K562 (cell line): ENCODE measurements around the gene KIF3A. TPM values are rescaled to one million over a fixed set of nuclear protein-coding genes. Genes with fewer than 3 reads are reported as not detected.

ENCODE experiments used
- ATAC-seq: fragments of 200-7000 bp; cut with Tn5 transposase; 3 replicates; pipeline ENCODE4 v1.9.1; 2020; ENCODE audit warnings: moderate library complexity
- BruUV-seq: library from RNA; stranded (reverse); fragments of 400-500 nt; replicated peaks from 2 replicates; lab custom pipeline; 2021; lab: Mats Ljungman, UMichigan
- CTCF ChIA-PET: fragments of 300-600 bp; formaldehyde crosslinking; extraction: SDS; loops from one replicate; lab custom pipeline; 2021; ENCODE audit warnings: low intra/inter-chr PET ratio; lab: Yijun Ruan, JAX
- POLR2A ChIA-PET: fragments of 300-600, 350-650 bp; sonication (Branson Sonifier 250); formaldehyde crosslinking; extraction: SDS; loops from one replicate; lab custom pipeline; 2021; ENCODE audit warnings: antibody characterized with exemption, inconsistent platforms; lab: Yijun Ruan, JAX
- DNase-seq, 4 experiments: peaks; one replicate each; pipeline versions ENCODE4 v3.0.0 to v3.0.0-alpha.2; 2011 to 2018; ENCODE audit warnings: low spot score in 3 of 4, mixed read lengths in 3 of 4; ENCODE audit errors: extremely low read depth in 1 of 4
- FAIRE-seq: peaks from 2 replicates; lab custom pipeline; 2011; peaks lifted over from hg19 to GRCh38; lab: Jason Lieb, UNC
- H2AFZ ChIP-seq: 2 replicates; pipeline ENCODE4 v1.6.0; 2011; ENCODE audit warnings: low read depth, low read length, control low read depth, inconsistent platforms
- H3K27ac ChIP-seq: fragments of 200-600 bp; 3 replicates; pipeline ENCODE4 v1.8.0; 2011; ENCODE audit warnings: low read depth, mild to moderate bottlenecking, control low read depth, inconsistent platforms, low read length, moderate library complexity, mixed read lengths; ENCODE audit errors: extremely low read depth
- H3K27me3 ChIP-seq, 2 experiments: fragments of 300-600 bp in 1 of 2; 2 replicates in 1 of 2; 3 replicates in 1 of 2; pipeline versions ENCODE4 v1.6.0 to v1.8.0; 2011; ENCODE audit warnings: inconsistent platforms in 2 of 2, low read length in 2 of 2, mild to moderate bottlenecking in 1 of 2, mixed read lengths in 1 of 2, moderate library complexity in 1 of 2; ENCODE audit not compliant: control insufficient read depth in 2 of 2, insufficient read depth in 2 of 2
- H3K36me3 ChIP-seq: fragments of 300-600 bp; 3 replicates; pipeline ENCODE4 v1.8.0; 2011; ENCODE audit warnings: mild to moderate bottlenecking, low read length, inconsistent platforms; ENCODE audit not compliant: control insufficient read depth, insufficient read depth
- H3K4me1 ChIP-seq, 2 experiments: fragments of 200-600 bp in 1 of 2; replicated peaks in 1 of 2; 2 replicates in 1 of 2; 3 replicates in 1 of 2; pipeline versions ENCODE4 v1.5.1 to v1.8.0; 2011; ENCODE audit warnings: inconsistent platforms in 2 of 2, low read length in 2 of 2, mild to moderate bottlenecking in 1 of 2, mixed read lengths in 1 of 2, moderate library complexity in 1 of 2; ENCODE audit not compliant: control insufficient read depth in 2 of 2, insufficient read depth in 2 of 2
- H3K4me2 ChIP-seq: 2 replicates; pipeline ENCODE4 v1.6.1; 2011; ENCODE audit warnings: low read length, control low read depth, inconsistent platforms, mixed read lengths; ENCODE audit not compliant: insufficient read depth
- H3K4me3 ChIP-seq: fragments of 200-600 bp; sonication (generic), shearing (Covaris generic); 2 replicates; pipeline ENCODE4 v1.5.1; 2016; ENCODE audit warnings: control low read depth, inconsistent platforms
- H3K79me2 ChIP-seq: fragments of 200-600 bp; 3 replicates; pipeline ENCODE4 v1.8.0; 2011; ENCODE audit warnings: low read length, inconsistent platforms; ENCODE audit not compliant: control insufficient read depth, insufficient read depth
- H3K9ac ChIP-seq, 2 experiments: 2 replicates each; pipeline versions ENCODE4 v1.6.0 to v1.6.1; 2011; ENCODE audit warnings: low read depth in 2 of 2, low read length in 2 of 2, control low read depth in 1 of 2, inconsistent platforms in 1 of 2, mild to moderate bottlenecking in 1 of 2, mixed read lengths in 1 of 2; ENCODE audit not compliant: insufficient read depth in 1 of 2
- H3K9me1 ChIP-seq: one replicate; pipeline ENCODE4 v1.6.0; 2011; ENCODE audit warnings: inconsistent platforms, mild to moderate bottlenecking, low read length, moderate library complexity; ENCODE audit not compliant: control insufficient read depth, insufficient read depth
- H3K9me3 ChIP-seq: replicated peaks from 2 replicates; pipeline ENCODE4 v1.5.1; 2011; ENCODE audit warnings: low read depth, low read length, inconsistent platforms; ENCODE audit not compliant: control insufficient read depth, insufficient read depth
- H4K20me1 ChIP-seq: replicated peaks from 2 replicates; pipeline ENCODE4 v1.6.1; 2011; ENCODE audit warnings: low read length, inconsistent platforms, mixed read lengths; ENCODE audit not compliant: control insufficient read depth, insufficient read depth
- ARNT ChIP-seq, 2 experiments: fragments of 450-650 bp; IDR thresholded peaks; 2 replicates each; pipeline ENCODE4 v1.6.1; 2016; ENCODE audit warnings: mild to moderate bottlenecking in 1 of 2
- CUX1 ChIP-seq: fragments of 200-800 bp; sonication (Bioruptor generic); IDR thresholded peaks from 2 replicates; pipeline ENCODE4 v1.6.1; 2016; ENCODE audit warnings: missing genetic modification characterization, missing compliant biosample characterization
- DIDO1 ChIP-seq: fragments of 450-650 bp; IDR thresholded peaks from 2 replicates; pipeline ENCODE4 v1.6.1; 2016; ENCODE audit warnings: low read depth, missing biosample characterization, missing genetic modification characterization
- ERF ChIP-seq: fragments of 450-650 bp; formaldehyde crosslinking; IDR thresholded peaks from 2 replicates; pipeline ENCODE4 v1.4.0; 2020; ENCODE audit warnings: mild to moderate bottlenecking, mixed read lengths
- HCFC1 ChIP-seq: IDR thresholded peaks from 2 replicates; pipeline ENCODE4 v1.6.1; 2012; ENCODE audit warnings: low read depth, low read length, improper control_type of control experiment
- HDAC2 ChIP-seq: fragments of 450-650 bp; IDR thresholded peaks from 2 replicates; pipeline ENCODE4 v1.6.1; 2016; ENCODE audit warnings: mild to moderate bottlenecking
- KAT7 ChIP-seq: sonication (generic); formaldehyde crosslinking; IDR thresholded peaks from 2 replicates; pipeline ENCODE4 v1.8.0; 2022; ENCODE audit warnings: missing genetic modification reagents, mild to moderate bottlenecking, borderline replicate concordance
- NR4A1 ChIP-seq, 2 experiments: fragments of 250-450 bp in 1 of 2; fragments of 450-650 bp in 1 of 2; sonication (Bioruptor Pico) in 1 of 2; IDR thresholded peaks; 2 replicates each; pipeline versions ENCODE4 v1.4.0 to v1.6.1; 2016 to 2020; ENCODE audit warnings: mild to moderate bottlenecking in 2 of 2, missing compliant biosample characterization in 1 of 2, missing genetic modification characterization in 1 of 2, moderate library complexity in 1 of 2
- ZNF197 ChIP-seq: fragments of 200-800 bp; sonication (Bioruptor generic); IDR thresholded peaks from 2 replicates; pipeline ENCODE4 v1.6.1; 2016; ENCODE audit warnings: low read depth, missing genetic modification characterization, missing compliant biosample characterization
- ZNF449 ChIP-seq: fragments of 250-450 bp; sonication (Bioruptor Pico); IDR thresholded peaks from 2 replicates; pipeline ENCODE4 v1.8.0; 2022; ENCODE audit warnings: moderate library complexity, mild to moderate bottlenecking, inconsistent platforms
- ZNF707 ChIP-seq: fragments of 250-450 bp; sonication (Bioruptor Pico); conservative IDR thresholded peaks from 2 replicates; pipeline ENCODE4 v1.8.0; 2022; ENCODE audit warnings: inconsistent platforms, mild to moderate bottlenecking, moderate library complexity
- WGBS: fragments of 100-300 bp; shearing (Covaris generic); methylation state at CpG from one replicate; pipeline ENCODE4 v1.1.6; 2016; ENCODE audit warnings: low coverage, mixed read lengths; ENCODE audit not compliant: insufficient coverage; ENCODE audit errors: missing lambda C conversion rate; 5-methylcytosine and 5-hydroxymethylcytosine counted together
- in situ Hi-C: fragments of 300-500 bp; cut with MboI; formaldehyde crosslinking; loops from 4 replicates; pipeline ENCODE4 v1.15.0; 2018; ENCODE audit warnings: inconsistent platforms, mixed read lengths
- intact Hi-C: fragments of 100-400 bp; cut with micrococcal nuclease; formaldehyde crosslinking; loops from 2 replicates; pipeline ENCODE4 v1.14.2; 2022
- polyA plus RNA-seq, 8 experiments: library from polyadenylated mRNA; depleted of rRNA in 4 of 8; stranded (reverse) in 5 of 8; unstranded in 3 of 8; fragments of >200 nt; fragmentation: Nextera tagmentation in 2 of 8; fragmentation: Illumina TruSeq in 1 of 8; extraction: Ambion mirVana in 2 of 8; extraction: Trizol in 1 of 8; gene quantifications; 2 replicates each; pipeline versions ENCODE4 v1.2.1 to v1.2.3, GENCODE V29; 2011 to 2014; ENCODE audit warnings: inconsistent platforms in 1 of 8, missing spikeins in 1 of 8
- total RNA-seq, 7 experiments: library from RNA; depleted of rRNA in 6 of 7; stranded (reverse); fragments of >200 nt in 6 of 7; fragmentation: Illumina TruSeq in 2 of 7; extraction: Trizol in 2 of 7; gene quantifications; 2 replicates each; pipeline versions ENCODE4 v1.2.1 to v1.2.3, GENCODE V29; 2011 to 2021; ENCODE audit warnings: low replicate concordance in 1 of 7
- TF ChIP-seq, protein P1 (sequence below): fragments of 450-650 bp; IDR thresholded peaks from 2 replicates; pipeline ENCODE4 v1.6.1; 2016; ENCODE audit warnings: antibody characterized with exemption

Gene KIF3A
- total and polyA plus RNA-seq, 9 of the 15 experiments (the other 6 are each of a cell fraction or from before 2014, with no cell fraction given) = 1.5 to 7.8 (median 6.0) TPM

GRCh38 chr5:132763181-132764036 lies 26.1 kb upstream of the KIF3A start:
- H3K9me1 ChIP-seq = no peaks in the 10 kb centered on the region
- peaks cover 96% of the 10 kb centered on the region; the same call in 2 of the 3 replicates for H3K36me3 ChIP-seq
- H3K4me1 ChIP-seq = peaks cover under 1 to 16% of the 10 kb centered on the region in 2 experiments; a peak in 3 of 5 replicates
- no peaks in the 10 kb centered on the region for H3K27me3 ChIP-seq
- no peak overlapping the region for H3K4me3 ChIP-seq
- intact Hi-C loops (no loop called here), in situ Hi-C loops (no loop called here)
- DNase-seq (no peak), ATAC-seq (no peak), FAIRE-seq (no peak)
- H3K9ac ChIP-seq = no peak overlapping the region
- no TSS peak for BruUV-seq
- ChIA-PET POLR2A (interaction anchor here (1.1 to 2.3 kb wide), 6 partner anchors 8 to 26 kb away, joined by 4 to 8 read pairs (median 5); partner anchors contain the start of gene KIF3A), CTCF (interaction anchor here (0.7 kb wide), 1 partner anchor 97 kb away, joined by 3 read pairs; no protein-coding TSS in a partner anchor)
- peaks cover 21% of the 10 kb centered on the region for H3K79me2 ChIP-seq
- peaks cover 7% of the 10 kb centered on the region; the same call in 1 of the 2 replicates for H4K20me1 ChIP-seq
- H2AFZ ChIP-seq = no peak overlapping the region
- 92% methylated on average over 17 of the region's 17 CpGs for WGBS
- no peak overlapping the region for H3K27ac ChIP-seq
- no peak overlapping the region for H3K4me2 ChIP-seq
- H3K9me3 ChIP-seq = no peaks in the 10 kb centered on the region
- TF ChIP-seq ZNF707 (CRISPR knock-in tag) = no peak
- TF ChIP-seq ZNF449 (CRISPR knock-in tag) = no peak
- TF ChIP-seq, protein P1, sequence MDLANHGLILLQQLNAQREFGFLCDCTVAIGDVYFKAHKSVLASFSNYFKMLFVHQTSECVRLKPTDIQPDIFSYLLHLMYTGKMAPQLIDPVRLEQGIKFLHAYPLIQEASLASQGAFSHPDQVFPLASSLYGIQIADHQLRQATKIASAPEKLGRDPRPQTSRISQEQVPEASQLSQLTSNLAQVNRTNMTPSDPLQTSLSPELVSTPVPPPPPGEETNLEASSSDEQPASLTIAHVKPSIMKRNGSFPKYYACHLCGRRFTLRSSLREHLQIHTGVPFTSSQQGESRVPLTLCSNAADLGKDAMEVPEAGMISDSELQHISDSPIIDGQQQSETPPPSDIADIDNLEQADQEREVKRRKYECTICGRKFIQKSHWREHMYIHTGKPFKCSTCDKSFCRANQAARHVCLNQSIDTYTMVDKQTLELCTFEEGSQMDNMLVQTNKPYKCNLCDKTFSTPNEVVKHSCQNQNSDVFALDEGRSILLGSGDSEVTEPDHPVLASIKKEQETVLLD = no peak
- no peak for TF ChIP-seq KAT7 (CRISPR knock-in tag)
- TF ChIP-seq ARNT (IDR thresholded peaks at IDR 0.05) = no peak
- no peak for TF ChIP-seq ERF (CRISPR knock-in tag)
- no peak for TF ChIP-seq HDAC2
- no peak for TF ChIP-seq HCFC1
- no peak for TF ChIP-seq ZNF197 (CRISPR knock-in tag)
- no peak for TF ChIP-seq DIDO1
- no peak for TF ChIP-seq NR4A1 (CRISPR knock-in tag; IDR thresholded peaks at IDR 0.05)
- TF ChIP-seq NR4A1 (tag; IDR thresholded peaks at IDR 0.05) = no peak
- no peak for TF ChIP-seq CUX1
